HepG2 (cell line): ENCODE measurements around the gene ATP6V0D1. TPM values are rescaled to one million over a fixed set of nuclear protein-coding genes. Genes with fewer than 3 reads are reported as not detected.

Experiments used
- CBX2 ChIP-seq, 2 experiments: fragments of 200-600 bp in 1 of 2; sonication (generic); formaldehyde crosslinking in 1 of 2; IDR thresholded peaks; 2 replicates each; pipeline versions ENCODE4 v1.7.0 to v1.8.1; 2018 to 2022; ENCODE audit warnings: low read depth in 2 of 2, low read length in 1 of 2, mild to moderate bottlenecking in 1 of 2, missing genetic modification reagents in 1 of 2
- ETS1 ChIP-seq: sonication (generic); formaldehyde crosslinking; IDR thresholded peaks from 2 replicates; pipeline ENCODE4 v1.4.0; 2020; ENCODE audit warnings: missing genetic modification reagents
- HNRNPL ChIP-seq: fragments of 200-400 bp; formaldehyde crosslinking; IDR thresholded peaks from 2 replicates; pipeline ENCODE4 v1.6.1; 2017; ENCODE audit warnings: mild to moderate bottlenecking, low read depth, low read length
- KLF15 ChIP-seq: sonication (generic); formaldehyde crosslinking; IDR thresholded peaks from 2 replicates; pipeline ENCODE4 v1.8.1; 2023; ENCODE audit warnings: borderline replicate concordance, mild to moderate bottlenecking, inconsistent platforms, missing genetic modification reagents, mixed read lengths
- MAF1 ChIP-seq: sonication (generic); formaldehyde crosslinking; IDR thresholded peaks from 2 replicates; pipeline ENCODE4 v1.5.0; 2020; ENCODE audit warnings: missing genetic modification reagents, borderline replicate concordance
- NKX3-1 ChIP-seq: sonication (generic); formaldehyde crosslinking; IDR thresholded peaks from 2 replicates; pipeline ENCODE4 v1.5.0; 2020; ENCODE audit warnings: missing genetic modification reagents
- RNF2 ChIP-seq: fragments of 450-650 bp; conservative IDR thresholded peaks from 2 replicates; pipeline ENCODE4 v1.6.1; 2016; ENCODE audit warnings: low read depth
- SAP130 ChIP-seq: IDR thresholded peaks from 2 replicates; pipeline ENCODE4 v1.6.1; 2016; ENCODE audit warnings: low read depth
- SNAI1 ChIP-seq: sonication (generic); formaldehyde crosslinking; IDR thresholded peaks from 2 replicates; pipeline ENCODE4 v1.5.0; 2020; ENCODE audit warnings: mild to moderate bottlenecking, missing genetic modification reagents, borderline replicate concordance
- STAG1 ChIP-seq: sonication (generic); formaldehyde crosslinking; IDR thresholded peaks from 2 replicates; pipeline ENCODE4 v1.4.0; 2020; ENCODE audit warnings: missing genetic modification reagents
- TBX3 ChIP-seq: fragments of 450-650 bp; IDR thresholded peaks from 2 replicates; pipeline ENCODE4 v1.6.1; 2017; ENCODE audit warnings: antibody characterized with exemption, mild to moderate bottlenecking, inconsistent platforms, borderline replicate concordance
- ZGPAT ChIP-seq: IDR thresholded peaks from 2 replicates; pipeline ENCODE4 v1.6.1; 2016; ENCODE audit warnings: mild to moderate bottlenecking
- ZNF121 ChIP-seq: sonication (generic); formaldehyde crosslinking; IDR thresholded peaks from 2 replicates; pipeline ENCODE4 v1.5.0; 2020; ENCODE audit warnings: mild to moderate bottlenecking, missing genetic modification reagents
- ZNF205 ChIP-seq: IDR thresholded peaks from 2 replicates; pipeline ENCODE4 v1.6.1; 2018; ENCODE audit warnings: missing biosample characterization, missing genetic modification reagents
- ZNF235 ChIP-seq: sonication (generic); formaldehyde crosslinking; IDR thresholded peaks from 2 replicates; pipeline ENCODE4 v1.8.1; 2023; ENCODE audit warnings: mild to moderate bottlenecking, missing genetic modification reagents, borderline replicate concordance
- ZNF296 ChIP-seq: sonication (generic); formaldehyde crosslinking; conservative IDR thresholded peaks from 2 replicates; pipeline ENCODE4 v1.5.0; 2020; ENCODE audit warnings: mild to moderate bottlenecking, missing genetic modification reagents
- ZNF329 ChIP-seq: sonication (generic); formaldehyde crosslinking; IDR thresholded peaks from 2 replicates; pipeline ENCODE4 v1.9.0; 2021; ENCODE audit warnings: low read depth, mild to moderate bottlenecking, missing genetic modification reagents
- ZNF446 ChIP-seq: sonication (generic); formaldehyde crosslinking; IDR thresholded peaks from 2 replicates; pipeline ENCODE4 v1.5.0; 2020; ENCODE audit warnings: mild to moderate bottlenecking, missing genetic modification reagents
- ZNF841 ChIP-seq: sonication (generic); formaldehyde crosslinking; IDR thresholded peaks from 2 replicates; pipeline ENCODE4 v1.8.1; 2023; ENCODE audit warnings: missing genetic modification reagents, borderline replicate concordance
- polyA plus RNA-seq, 8 experiments: library from polyadenylated mRNA; depleted of rRNA in 3 of 8; stranded (reverse) in 7 of 8; unstranded in 1 of 8; fragments of >200 nt; fragmentation: Illumina TruSeq in 4 of 8; extraction: Trizol in 4 of 8; gene quantifications; 2 replicates each; pipeline versions ENCODE4 v1.2.1 to v1.2.3, GENCODE V29; 2011 to 2016; ENCODE audit warnings: low read depth in 4 of 8, missing spikeins in 1 of 8, mixed read lengths in 1 of 8; ENCODE audit not compliant: insufficient read depth in 1 of 8
- total RNA-seq, 5 experiments: library from RNA; depleted of rRNA; stranded (reverse); fragments of >200 nt; fragmentation: Illumina TruSeq; extraction: Trizol; gene quantifications; 2 replicates each; pipeline ENCODE4 v1.2.3, GENCODE V29; 2016; ENCODE audit warnings: low read depth in 1 of 5
- TF ChIP-seq, protein P1 (sequence below): sonication (generic); formaldehyde crosslinking; IDR thresholded peaks from 2 replicates; pipeline ENCODE4 v1.5.1; 2020; ENCODE audit warnings: missing genetic modification reagents, mild to moderate bottlenecking, borderline replicate concordance
- TF ChIP-seq, protein P2 (sequence below): sonication (generic); formaldehyde crosslinking; IDR thresholded peaks from 2 replicates; pipeline ENCODE4 v1.5.0; 2020; ENCODE audit warnings: missing genetic modification reagents
- TF ChIP-seq, protein P3 (sequence below): sonication (generic); formaldehyde crosslinking; conservative IDR thresholded peaks from 2 replicates; pipeline ENCODE4 v1.5.0; 2020; ENCODE audit warnings: missing genetic modification reagents

The ATP6V0D1 gene
- total and polyA plus RNA-seq, 2 of the 13 experiments (the other 11 are each of a cell fraction or from before 2014, with no cell fraction given), result 51.1 to 61.3 TPM

DNA sequence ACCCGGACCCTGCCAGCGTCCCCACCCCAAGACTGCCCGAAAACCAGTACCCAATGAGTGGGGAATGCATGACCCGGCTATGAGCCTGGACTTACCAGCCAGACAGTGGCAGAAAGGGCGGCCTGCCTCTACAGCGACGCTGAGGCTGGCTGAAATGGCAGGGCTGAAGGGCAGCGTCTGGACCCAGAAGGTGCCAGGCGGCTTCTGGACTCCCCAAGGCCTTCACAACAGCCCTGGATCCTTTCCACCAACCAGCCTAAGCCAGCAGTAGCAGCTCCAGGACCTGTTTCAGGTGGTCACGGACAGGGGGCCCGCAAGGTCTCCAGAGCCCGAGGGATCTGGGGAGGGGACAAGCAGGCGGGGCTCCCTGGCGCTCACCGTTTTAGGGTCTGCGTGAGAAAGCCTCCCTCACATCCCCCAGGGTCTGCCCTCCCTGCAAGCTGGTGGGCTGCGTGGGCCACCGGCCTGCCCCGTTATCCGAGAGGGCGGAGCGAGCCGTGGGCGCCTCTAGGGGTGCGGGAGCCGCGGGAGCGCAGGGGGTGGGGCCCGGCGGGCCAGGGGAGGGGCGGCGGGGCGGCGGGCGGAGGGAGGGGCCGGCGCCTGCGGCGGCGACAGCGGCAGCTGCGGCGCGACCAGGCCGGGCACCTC is 47.4 kb upstream of the ATP6V0D1 start, which contains the start of gene RIPOR1 (continued):
- no peak; the same call in 1 of the 2 replicates for TF ChIP-seq ZGPAT (CRISPR knock-in tag)
- no peak for TF ChIP-seq ZNF446 (CRISPR knock-in tag)
- no peak for TF ChIP-seq ZNF841 (CRISPR knock-in tag)
- TF ChIP-seq ZNF329 (CRISPR knock-in tag), result no peak
- no peak for TF ChIP-seq SNAI1 (CRISPR knock-in tag)
- no peak for TF ChIP-seq RNF2
- peak; percentile 4; the same call in 1 of the 2 replicates for TF ChIP-seq SAP130 (CRISPR knock-in tag)
- TF ChIP-seq HNRNPL, result peak; percentile 91
- TF ChIP-seq, protein P1, sequence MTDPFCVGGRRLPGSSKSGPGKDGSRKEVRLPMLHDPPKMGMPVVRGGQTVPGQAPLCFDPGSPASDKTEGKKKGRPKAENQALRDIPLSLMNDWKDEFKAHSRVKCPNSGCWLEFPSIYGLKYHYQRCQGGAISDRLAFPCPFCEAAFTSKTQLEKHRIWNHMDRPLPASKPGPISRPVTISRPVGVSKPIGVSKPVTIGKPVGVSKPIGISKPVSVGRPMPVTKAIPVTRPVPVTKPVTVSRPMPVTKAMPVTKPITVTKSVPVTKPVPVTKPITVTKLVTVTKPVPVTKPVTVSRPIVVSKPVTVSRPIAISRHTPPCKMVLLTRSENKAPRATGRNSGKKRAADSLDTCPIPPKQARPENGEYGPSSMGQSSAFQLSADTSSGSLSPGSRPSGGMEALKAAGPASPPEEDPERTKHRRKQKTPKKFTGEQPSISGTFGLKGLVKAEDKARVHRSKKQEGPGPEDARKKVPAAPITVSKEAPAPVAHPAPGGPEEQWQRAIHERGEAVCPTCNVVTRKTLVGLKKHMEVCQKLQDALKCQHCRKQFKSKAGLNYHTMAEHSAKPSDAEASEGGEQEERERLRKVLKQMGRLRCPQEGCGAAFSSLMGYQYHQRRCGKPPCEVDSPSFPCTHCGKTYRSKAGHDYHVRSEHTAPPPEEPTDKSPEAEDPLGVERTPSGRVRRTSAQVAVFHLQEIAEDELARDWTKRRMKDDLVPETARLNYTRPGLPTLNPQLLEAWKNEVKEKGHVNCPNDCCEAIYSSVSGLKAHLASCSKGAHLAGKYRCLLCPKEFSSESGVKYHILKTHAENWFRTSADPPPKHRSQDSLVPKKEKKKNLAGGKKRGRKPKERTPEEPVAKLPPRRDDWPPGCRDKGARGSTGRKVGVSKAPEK, result no peak
- TF ChIP-seq STAG1, result no peak
- no peak for TF ChIP-seq ZNF121
- no peak for TF ChIP-seq NKX3-1 (CRISPR knock-in tag)
- TF ChIP-seq, protein P2, sequence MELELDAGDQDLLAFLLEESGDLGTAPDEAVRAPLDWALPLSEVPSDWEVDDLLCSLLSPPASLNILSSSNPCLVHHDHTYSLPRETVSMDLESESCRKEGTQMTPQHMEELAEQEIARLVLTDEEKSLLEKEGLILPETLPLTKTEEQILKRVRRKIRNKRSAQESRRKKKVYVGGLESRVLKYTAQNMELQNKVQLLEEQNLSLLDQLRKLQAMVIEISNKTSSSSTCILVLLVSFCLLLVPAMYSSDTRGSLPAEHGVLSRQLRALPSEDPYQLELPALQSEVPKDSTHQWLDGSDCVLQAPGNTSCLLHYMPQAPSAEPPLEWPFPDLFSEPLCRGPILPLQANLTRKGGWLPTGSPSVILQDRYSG (CRISPR knock-in tag), result 0 out of 2 replicates have a peak, but pooled peaks have one; percentile 17
- TF ChIP-seq, protein P3, sequence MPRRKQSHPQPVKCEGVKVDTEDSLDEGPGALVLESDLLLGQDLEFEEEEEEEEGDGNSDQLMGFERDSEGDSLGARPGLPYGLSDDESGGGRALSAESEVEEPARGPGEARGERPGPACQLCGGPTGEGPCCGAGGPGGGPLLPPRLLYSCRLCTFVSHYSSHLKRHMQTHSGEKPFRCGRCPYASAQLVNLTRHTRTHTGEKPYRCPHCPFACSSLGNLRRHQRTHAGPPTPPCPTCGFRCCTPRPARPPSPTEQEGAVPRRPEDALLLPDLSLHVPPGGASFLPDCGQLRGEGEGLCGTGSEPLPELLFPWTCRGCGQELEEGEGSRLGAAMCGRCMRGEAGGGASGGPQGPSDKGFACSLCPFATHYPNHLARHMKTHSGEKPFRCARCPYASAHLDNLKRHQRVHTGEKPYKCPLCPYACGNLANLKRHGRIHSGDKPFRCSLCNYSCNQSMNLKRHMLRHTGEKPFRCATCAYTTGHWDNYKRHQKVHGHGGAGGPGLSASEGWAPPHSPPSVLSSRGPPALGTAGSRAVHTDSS (CRISPR knock-in tag), result no peak
- no peak for TF ChIP-seq ZNF296
- TF ChIP-seq KLF15, result no peak
- TF ChIP-seq CBX2 (IDR thresholded peaks at IDR 0.05; ENCODE audit: low read depth, low read length), result no peak
- TF ChIP-seq CBX2 (CRISPR knock-in tag; IDR thresholded peaks at IDR 0.05; ENCODE audit: low read depth), result 0 out of 2 replicates have a peak, but pooled peaks have one; percentile 33
- TF ChIP-seq ZNF205 (CRISPR knock-in tag), result no peak
- no peak for TF ChIP-seq ZNF235 (CRISPR knock-in tag)
- TF ChIP-seq TBX3, result no peak
- 0 out of 2 replicates have a peak, but pooled peaks have one; percentile 14 for TF ChIP-seq ETS1
- no peak for TF ChIP-seq MAF1 (CRISPR knock-in tag)
